ENCODE results near the gene WBP2. TPM values are rescaled to one million over a fixed set of nuclear protein-coding genes. Genes with fewer than 3 reads are reported as not detected.

WBP2 gene
- total and polyA plus RNA-seq, 2 of the 13 experiments (the other 11 are each of a cell fraction or from before 2014, with no cell fraction given), result 29.2 to 29.5 TPM

DNA sequence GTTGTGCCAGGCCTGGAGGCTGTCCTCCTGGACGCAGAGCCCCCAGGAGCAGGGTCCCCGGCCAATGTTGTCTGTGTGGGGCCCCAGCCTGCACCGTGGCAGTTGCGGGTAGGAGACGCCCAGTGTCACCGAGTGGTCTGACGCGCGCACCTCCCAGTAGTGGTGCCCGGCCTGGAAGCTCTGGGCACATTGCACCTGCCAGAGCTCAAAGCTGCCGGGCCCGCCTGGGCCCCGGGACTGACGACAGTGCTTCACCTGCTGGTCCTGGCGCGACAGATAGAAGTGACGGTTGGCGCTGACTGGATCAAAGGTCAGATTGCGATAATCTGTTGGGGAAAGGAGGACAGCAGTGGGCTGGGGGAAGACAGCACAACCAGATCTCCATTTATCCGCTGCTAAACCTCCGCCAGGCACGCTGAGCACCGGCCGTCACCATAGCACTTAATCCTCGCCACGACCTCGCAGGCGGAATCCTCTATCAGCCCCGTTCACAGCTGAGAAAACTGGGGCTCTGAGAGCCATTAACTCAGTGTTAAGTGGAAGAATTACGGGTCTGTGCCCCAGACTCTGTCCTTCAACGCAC lies 36.0 kb upstream of the WBP2 start (continued):
- TF ChIP-seq ZNF446 (CRISPR knock-in tag; IDR thresholded peaks at IDR 0.05) (no peak), CEBPG (CRISPR knock-in tag; IDR thresholded peaks at IDR 0.05) (0 out of 2 replicates have a peak, but pooled peaks have one; percentile 22), GRHL1 (CRISPR knock-in tag; conservative IDR thresholded peaks at IDR 0.05) (no peak), FOXK2 (IDR thresholded peaks at IDR 0.05) (no peak), ZMYM4 (CRISPR knock-in tag; IDR thresholded peaks at IDR 0.05) (0 out of 2 replicates have a peak, but pooled peaks have one; percentile 11), ZNF263 (CRISPR knock-in tag; IDR thresholded peaks at IDR 0.05) (peak; percentile 91), NR2F2 (IDR thresholded peaks at IDR 0.05; ENCODE audit: borderline replicate concordance, low read depth) (0 out of 2 replicates have a peak, but pooled peaks have one; percentile 27), SATB2 (CRISPR knock-in tag; IDR thresholded peaks at IDR 0.05) (0 out of 2 replicates have a peak, but pooled peaks have one; percentile 13), ZNF772 (CRISPR knock-in tag; IDR thresholded peaks at IDR 0.05) (0 out of 2 replicates have a peak, but pooled peaks have one; percentile 77)
- TF ChIP-seq, protein P1, sequence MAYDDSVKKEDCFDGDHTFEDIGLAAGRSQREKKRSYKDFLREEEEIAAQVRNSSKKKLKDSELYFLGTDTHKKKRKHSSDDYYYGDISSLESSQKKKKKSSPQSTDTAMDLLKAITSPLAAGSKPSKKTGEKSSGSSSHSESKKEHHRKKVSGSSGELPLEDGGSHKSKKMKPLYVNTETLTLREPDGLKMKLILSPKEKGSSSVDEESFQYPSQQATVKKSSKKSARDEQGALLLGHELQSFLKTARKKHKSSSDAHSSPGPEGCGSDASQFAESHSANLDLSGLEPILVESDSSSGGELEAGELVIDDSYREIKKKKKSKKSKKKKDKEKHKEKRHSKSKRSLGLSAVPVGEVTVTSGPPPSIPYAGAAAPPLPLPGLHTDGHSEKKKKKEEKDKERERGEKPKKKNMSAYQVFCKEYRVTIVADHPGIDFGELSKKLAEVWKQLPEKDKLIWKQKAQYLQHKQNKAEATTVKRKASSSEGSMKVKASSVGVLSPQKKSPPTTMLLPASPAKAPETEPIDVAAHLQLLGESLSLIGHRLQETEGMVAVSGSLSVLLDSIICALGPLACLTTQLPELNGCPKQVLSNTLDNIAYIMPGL (CRISPR knock-in tag; IDR thresholded peaks at IDR 0.05; ENCODE audit: borderline replicate concordance in 1 of 2, low read depth in 1 of 2), result no peak
- TF ChIP-seq, protein P2, sequence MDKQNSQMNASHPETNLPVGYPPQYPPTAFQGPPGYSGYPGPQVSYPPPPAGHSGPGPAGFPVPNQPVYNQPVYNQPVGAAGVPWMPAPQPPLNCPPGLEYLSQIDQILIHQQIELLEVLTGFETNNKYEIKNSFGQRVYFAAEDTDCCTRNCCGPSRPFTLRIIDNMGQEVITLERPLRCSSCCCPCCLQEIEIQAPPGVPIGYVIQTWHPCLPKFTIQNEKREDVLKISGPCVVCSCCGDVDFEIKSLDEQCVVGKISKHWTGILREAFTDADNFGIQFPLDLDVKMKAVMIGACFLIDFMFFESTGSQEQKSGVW (CRISPR knock-in tag; IDR thresholded peaks at IDR 0.05; ENCODE audit: borderline replicate concordance), result peak; percentile 37; the same call in 1 of the 2 replicates
- TF ChIP-seq, protein P3, sequence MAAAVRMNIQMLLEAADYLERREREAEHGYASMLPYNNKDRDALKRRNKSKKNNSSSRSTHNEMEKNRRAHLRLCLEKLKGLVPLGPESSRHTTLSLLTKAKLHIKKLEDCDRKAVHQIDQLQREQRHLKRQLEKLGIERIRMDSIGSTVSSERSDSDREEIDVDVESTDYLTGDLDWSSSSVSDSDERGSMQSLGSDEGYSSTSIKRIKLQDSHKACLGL (CRISPR knock-in tag; IDR thresholded peaks at IDR 0.05), result peak; percentile 49; the same call in 1 of the 2 replicates
- TF ChIP-seq, protein P4, sequence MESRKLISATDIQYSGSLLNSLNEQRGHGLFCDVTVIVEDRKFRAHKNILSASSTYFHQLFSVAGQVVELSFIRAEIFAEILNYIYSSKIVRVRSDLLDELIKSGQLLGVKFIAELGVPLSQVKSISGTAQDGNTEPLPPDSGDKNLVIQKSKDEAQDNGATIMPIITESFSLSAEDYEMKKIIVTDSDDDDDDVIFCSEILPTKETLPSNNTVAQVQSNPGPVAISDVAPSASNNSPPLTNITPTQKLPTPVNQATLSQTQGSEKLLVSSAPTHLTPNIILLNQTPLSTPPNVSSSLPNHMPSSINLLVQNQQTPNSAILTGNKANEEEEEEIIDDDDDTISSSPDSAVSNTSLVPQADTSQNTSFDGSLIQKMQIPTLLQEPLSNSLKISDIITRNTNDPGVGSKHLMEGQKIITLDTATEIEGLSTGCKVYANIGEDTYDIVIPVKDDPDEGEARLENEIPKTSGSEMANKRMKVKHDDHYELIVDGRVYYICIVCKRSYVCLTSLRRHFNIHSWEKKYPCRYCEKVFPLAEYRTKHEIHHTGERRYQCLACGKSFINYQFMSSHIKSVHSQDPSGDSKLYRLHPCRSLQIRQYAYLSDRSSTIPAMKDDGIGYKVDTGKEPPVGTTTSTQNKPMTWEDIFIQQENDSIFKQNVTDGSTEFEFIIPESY (CRISPR knock-in tag; IDR thresholded peaks at IDR 0.05), result peak; percentile 99
- TF ChIP-seq, protein P5, sequence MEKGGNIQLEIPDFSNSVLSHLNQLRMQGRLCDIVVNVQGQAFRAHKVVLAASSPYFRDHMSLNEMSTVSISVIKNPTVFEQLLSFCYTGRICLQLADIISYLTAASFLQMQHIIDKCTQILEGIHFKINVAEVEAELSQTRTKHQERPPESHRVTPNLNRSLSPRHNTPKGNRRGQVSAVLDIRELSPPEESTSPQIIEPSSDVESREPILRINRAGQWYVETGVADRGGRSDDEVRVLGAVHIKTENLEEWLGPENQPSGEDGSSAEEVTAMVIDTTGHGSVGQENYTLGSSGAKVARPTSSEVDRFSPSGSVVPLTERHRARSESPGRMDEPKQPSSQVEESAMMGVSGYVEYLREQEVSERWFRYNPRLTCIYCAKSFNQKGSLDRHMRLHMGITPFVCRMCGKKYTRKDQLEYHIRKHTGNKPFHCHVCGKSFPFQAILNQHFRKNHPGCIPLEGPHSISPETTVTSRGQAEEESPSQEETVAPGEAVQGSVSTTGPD (CRISPR knock-in tag; IDR thresholded peaks at IDR 0.05), result peak; percentile 78

Measured in HepG2 (cell line).